HG02623 (cell line): Measurements from ENCODE around the gene PDGFC.
"Not testable (repeated sequence)": the region's sequence is repeated elsewhere in the genome, so short reads cannot be mapped to it uniquely, and the experiment has no call there.

Experiments used
- ATAC-seq: cut with Tn5 transposase; IDR thresholded peaks from one replicate; pipeline ENCODE4 v1.9.1; 2021; ENCODE audit warnings: moderate library complexity; ENCODE audit not compliant: unreplicated experiment

PDGFC gene

GRCh38 chr4:156953001-156953400 lies 18.6 kb downstream of the PDGFC start:
- ATAC-seq: no peak

- no peak for ATAC-seq
Observed at GRCh38 chr4:156952078-156952759, 19.4 kb downstream of the PDGFC start.

GRCh38 chr4:156950948-156951347 lies 20.7 kb downstream of the PDGFC start:
- ATAC-seq: no peak

GRCh38 chr4:156950090-156950489 lies 21.5 kb downstream of the PDGFC start:
- ATAC-seq: no peak

- ATAC-seq: no peak
Observed at GRCh38 chr4:156949373-156949814, 22.2 kb downstream of the PDGFC start.

GRCh38 chr4:156948738-156949137 lies 22.9 kb downstream of the PDGFC start:
- no peak for ATAC-seq

GRCh38 chr4:156948133-156948532 lies 23.5 kb downstream of the PDGFC start:
- no peak for ATAC-seq

- ATAC-seq: no peak
Observed at GRCh38 chr4:156946516-156947424, 24.8 kb downstream of the PDGFC start.

- no peak for ATAC-seq
Observed at GRCh38 chr4:156945532-156945931, 26.1 kb downstream of the PDGFC start.

- ATAC-seq: no peak
Observed at GRCh38 chr4:156942991-156943390, 28.6 kb downstream of the PDGFC start.

GRCh38 chr4:156941940-156942548 lies 29.6 kb downstream of the PDGFC start:
- no peak for ATAC-seq

GRCh38 chr4:156939801-156940200 lies 31.8 kb downstream of the PDGFC start:
- no peak for ATAC-seq

- no peak for ATAC-seq
Observed at GRCh38 chr4:156939139-156939538, 32.5 kb downstream of the PDGFC start.

GRCh38 chr4:156934259-156934635 lies 37.4 kb downstream of the PDGFC start:
- ATAC-seq: no peak

- ATAC-seq: no peak
Observed at GRCh38 chr4:156933633-156934258, 37.9 kb downstream of the PDGFC start.

GRCh38 chr4:156932360-156932759 lies 39.2 kb downstream of the PDGFC start:
- ATAC-seq: not testable (repeated sequence)

- ATAC-seq: no peak
Observed at GRCh38 chr4:156931267-156931666, 40.3 kb downstream of the PDGFC start.

GRCh38 chr4:156929386-156930105 lies 42.1 kb downstream of the PDGFC start:
- ATAC-seq: no peak

- no peak for ATAC-seq
Observed at GRCh38 chr4:156924774-156925315, 46.8 kb downstream of the PDGFC start.

- no peak for ATAC-seq
Observed at GRCh38 chr4:156923525-156923924, 48.1 kb downstream of the PDGFC start.
